ENCODE data around the gene UROS.

DNA sequence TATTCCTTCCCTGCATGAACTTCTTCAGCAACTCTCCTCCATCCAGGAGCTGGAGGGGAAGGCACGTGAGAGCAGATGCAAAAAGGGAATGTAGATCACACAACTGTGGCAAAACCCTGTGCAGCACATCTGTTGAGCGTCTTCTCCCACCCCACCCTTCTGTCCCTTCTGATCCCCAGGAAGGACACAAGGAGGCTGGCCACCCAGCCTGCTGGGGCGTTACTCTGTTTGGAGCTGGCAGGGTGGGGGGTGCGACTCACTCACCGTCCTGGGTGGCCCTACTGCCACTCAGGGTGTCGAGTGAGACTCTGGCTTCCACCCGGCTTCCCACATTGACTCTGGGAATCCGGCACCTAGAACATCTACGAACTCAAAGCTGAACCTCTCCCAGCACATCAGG, 37.3 kb downstream of the UROS start:
- TF ChIP-seq, protein P1, sequence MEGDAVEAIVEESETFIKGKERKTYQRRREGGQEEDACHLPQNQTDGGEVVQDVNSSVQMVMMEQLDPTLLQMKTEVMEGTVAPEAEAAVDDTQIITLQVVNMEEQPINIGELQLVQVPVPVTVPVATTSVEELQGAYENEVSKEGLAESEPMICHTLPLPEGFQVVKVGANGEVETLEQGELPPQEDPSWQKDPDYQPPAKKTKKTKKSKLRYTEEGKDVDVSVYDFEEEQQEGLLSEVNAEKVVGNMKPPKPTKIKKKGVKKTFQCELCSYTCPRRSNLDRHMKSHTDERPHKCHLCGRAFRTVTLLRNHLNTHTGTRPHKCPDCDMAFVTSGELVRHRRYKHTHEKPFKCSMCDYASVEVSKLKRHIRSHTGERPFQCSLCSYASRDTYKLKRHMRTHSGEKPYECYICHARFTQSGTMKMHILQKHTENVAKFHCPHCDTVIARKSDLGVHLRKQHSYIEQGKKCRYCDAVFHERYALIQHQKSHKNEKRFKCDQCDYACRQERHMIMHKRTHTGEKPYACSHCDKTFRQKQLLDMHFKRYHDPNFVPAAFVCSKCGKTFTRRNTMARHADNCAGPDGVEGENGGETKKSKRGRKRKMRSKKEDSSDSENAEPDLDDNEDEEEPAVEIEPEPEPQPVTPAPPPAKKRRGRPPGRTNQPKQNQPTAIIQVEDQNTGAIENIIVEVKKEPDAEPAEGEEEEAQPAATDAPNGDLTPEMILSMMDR (IDR thresholded peaks at IDR 0.05), result no peak
- TF ChIP-seq EP300 (IDR thresholded peaks at IDR 0.05), result no peak

Data from upper lobe of left lung (tissue), 4 donors.